ENCODE data around the gene GLS2.

DNA sequence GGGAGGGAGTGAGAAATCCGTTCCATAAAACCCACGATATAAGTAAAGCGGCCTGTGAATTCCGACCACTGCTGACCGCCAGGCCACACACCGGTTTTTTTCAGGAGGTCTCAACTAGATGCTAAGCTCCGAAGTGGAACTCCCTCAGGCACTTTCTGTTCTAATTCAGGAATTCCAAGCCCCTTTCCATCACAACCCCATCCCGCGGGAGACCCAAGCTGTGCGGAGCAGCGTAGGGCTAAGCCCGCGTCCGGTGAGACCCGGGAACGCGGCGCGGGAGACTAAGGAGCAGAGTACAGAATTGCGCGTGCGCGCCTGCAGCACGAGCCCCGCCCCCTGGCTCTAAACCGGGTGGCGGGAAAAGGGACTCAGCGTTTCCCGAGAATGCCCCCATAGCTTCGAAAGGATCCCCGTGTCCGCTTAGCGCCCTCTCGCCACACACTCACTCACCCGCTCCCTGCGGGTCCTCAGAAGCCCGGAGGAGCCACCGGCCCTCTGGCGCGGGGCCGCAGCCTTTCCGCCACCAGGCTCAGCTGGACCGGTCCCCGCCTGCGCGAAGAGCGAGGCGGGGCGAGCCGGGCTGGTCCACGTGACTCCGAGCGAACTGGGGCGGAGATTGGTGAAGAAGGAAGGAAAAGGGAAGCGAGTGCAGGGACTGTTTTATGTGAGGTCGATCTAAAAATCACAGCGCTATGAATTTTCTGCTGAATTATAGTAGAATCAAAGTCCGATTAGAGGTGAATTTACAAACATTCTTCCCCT lies 38.9 kb downstream of the GLS2 start, which contains the start of gene TIMELESS:
- TF ChIP-seq, protein P1, sequence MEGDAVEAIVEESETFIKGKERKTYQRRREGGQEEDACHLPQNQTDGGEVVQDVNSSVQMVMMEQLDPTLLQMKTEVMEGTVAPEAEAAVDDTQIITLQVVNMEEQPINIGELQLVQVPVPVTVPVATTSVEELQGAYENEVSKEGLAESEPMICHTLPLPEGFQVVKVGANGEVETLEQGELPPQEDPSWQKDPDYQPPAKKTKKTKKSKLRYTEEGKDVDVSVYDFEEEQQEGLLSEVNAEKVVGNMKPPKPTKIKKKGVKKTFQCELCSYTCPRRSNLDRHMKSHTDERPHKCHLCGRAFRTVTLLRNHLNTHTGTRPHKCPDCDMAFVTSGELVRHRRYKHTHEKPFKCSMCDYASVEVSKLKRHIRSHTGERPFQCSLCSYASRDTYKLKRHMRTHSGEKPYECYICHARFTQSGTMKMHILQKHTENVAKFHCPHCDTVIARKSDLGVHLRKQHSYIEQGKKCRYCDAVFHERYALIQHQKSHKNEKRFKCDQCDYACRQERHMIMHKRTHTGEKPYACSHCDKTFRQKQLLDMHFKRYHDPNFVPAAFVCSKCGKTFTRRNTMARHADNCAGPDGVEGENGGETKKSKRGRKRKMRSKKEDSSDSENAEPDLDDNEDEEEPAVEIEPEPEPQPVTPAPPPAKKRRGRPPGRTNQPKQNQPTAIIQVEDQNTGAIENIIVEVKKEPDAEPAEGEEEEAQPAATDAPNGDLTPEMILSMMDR (IDR thresholded peaks at IDR 0.05; ENCODE audit: insufficient read depth, low read length), result no peak
- TF ChIP-seq, protein P2, sequence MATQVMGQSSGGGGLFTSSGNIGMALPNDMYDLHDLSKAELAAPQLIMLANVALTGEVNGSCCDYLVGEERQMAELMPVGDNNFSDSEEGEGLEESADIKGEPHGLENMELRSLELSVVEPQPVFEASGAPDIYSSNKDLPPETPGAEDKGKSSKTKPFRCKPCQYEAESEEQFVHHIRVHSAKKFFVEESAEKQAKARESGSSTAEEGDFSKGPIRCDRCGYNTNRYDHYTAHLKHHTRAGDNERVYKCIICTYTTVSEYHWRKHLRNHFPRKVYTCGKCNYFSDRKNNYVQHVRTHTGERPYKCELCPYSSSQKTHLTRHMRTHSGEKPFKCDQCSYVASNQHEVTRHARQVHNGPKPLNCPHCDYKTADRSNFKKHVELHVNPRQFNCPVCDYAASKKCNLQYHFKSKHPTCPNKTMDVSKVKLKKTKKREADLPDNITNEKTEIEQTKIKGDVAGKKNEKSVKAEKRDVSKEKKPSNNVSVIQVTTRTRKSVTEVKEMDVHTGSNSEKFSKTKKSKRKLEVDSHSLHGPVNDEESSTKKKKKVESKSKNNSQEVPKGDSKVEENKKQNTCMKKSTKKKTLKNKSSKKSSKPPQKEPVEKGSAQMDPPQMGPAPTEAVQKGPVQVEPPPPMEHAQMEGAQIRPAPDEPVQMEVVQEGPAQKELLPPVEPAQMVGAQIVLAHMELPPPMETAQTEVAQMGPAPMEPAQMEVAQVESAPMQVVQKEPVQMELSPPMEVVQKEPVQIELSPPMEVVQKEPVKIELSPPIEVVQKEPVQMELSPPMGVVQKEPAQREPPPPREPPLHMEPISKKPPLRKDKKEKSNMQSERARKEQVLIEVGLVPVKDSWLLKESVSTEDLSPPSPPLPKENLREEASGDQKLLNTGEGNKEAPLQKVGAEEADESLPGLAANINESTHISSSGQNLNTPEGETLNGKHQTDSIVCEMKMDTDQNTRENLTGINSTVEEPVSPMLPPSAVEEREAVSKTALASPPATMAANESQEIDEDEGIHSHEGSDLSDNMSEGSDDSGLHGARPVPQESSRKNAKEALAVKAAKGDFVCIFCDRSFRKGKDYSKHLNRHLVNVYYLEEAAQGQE (IDR thresholded peaks at IDR 0.05; ENCODE audit: insufficient replicate concordance, low read depth), result no peak

Measured in HL-60 (cell line).